Spleen (tissue), 11 donors: ENCODE data around the gene UBE2S. TPM values are rescaled to one million over a fixed set of nuclear protein-coding genes. Genes with fewer than 3 reads are reported as not detected.

Source experiments
- DNase-seq: peaks from one replicate; pipeline ENCODE4 v3.0.0-alpha.2; 2020
- H3K27ac ChIP-seq, 8 donors: fragments of 200-600 bp; sonication (generic) in 7 of 8; 1 replicate in 4 of 8; 2 replicates in 4 of 8; pipeline versions ENCODE4 v1.5.0 to v1.8.0; 2016 to 2021; ENCODE audit warnings: inconsistent platforms in 4 of 8, mild to moderate bottlenecking in 4 of 8, moderate library complexity in 1 of 8
- H3K27me3 ChIP-seq, 7 donors: fragments of 200-600 bp; sonication (generic) in 6 of 7; replicated peaks in 1 of 7; 1 replicate in 4 of 7; 2 replicates in 3 of 7; pipeline versions ENCODE4 v1.5.0 to v1.8.0; 2016 to 2021; ENCODE audit warnings: inconsistent platforms in 3 of 7, mild to moderate bottlenecking in 1 of 7
- H3K36me3 ChIP-seq, 6 donors: fragments of 200-600 bp; sonication (generic) in 5 of 6; 1 replicate in 4 of 6; 2 replicates in 2 of 6; pipeline versions ENCODE4 v1.5.0 to v1.8.0; 2016 to 2021; ENCODE audit warnings: inconsistent platforms in 2 of 6
- H3K4me1 ChIP-seq, 6 donors: fragments of 200-600 bp; sonication (generic) in 5 of 6; 1 replicate in 3 of 6; 2 replicates in 3 of 6; pipeline versions ENCODE4 v1.5.0 to v1.8.0; 2016 to 2021; ENCODE audit warnings: inconsistent platforms in 3 of 6
- H3K4me3 ChIP-seq, 8 donors: fragments of 200-600 bp; sonication (generic) in 7 of 8; 1 replicate in 4 of 8; 2 replicates in 4 of 8; pipeline versions ENCODE4 v1.5.0 to v1.8.0; 2016 to 2021; ENCODE audit warnings: inconsistent platforms in 4 of 8, mild to moderate bottlenecking in 4 of 8, moderate library complexity in 2 of 8
- H3K9me3 ChIP-seq, 8 donors: fragments of 200-600 bp; sonication (generic) in 7 of 8; 1 replicate in 4 of 8; 2 replicates in 4 of 8; pipeline versions ENCODE4 v1.5.0 to v1.8.0; 2016 to 2021; ENCODE audit warnings: inconsistent platforms in 4 of 8
- CTCF ChIP-seq, 11 experiments: fragments of 200-600 bp in 7 of 11; fragments of 450-650 bp in 4 of 11; sonication (generic) in 4 of 11; IDR thresholded peaks in 8 of 11; conservative IDR thresholded peaks in 3 of 11; 1 replicate in 7 of 11; 2 replicates in 4 of 11; pipeline versions ENCODE4 v1.4.0 to v1.8.0; 2016 to 2021; ENCODE audit warnings: antibody characterized with exemption in 11 of 11, inconsistent platforms in 4 of 11, mild to moderate bottlenecking in 1 of 11
- POLR2A ChIP-seq, 3 donors: fragments of 450-650 bp; IDR thresholded peaks; one replicate each; pipeline ENCODE4 v1.5.1; 2017; ENCODE audit warnings: antibody characterized with exemption in 3 of 3, mild to moderate bottlenecking in 1 of 3
- POLR2AphosphoS5 ChIP-seq, 3 donors: sonication (generic); formaldehyde crosslinking; IDR thresholded peaks; one replicate each; pipeline ENCODE4 v1.5.1; 2017; ENCODE audit warnings: antibody characterized with exemption in 3 of 3
- WGBS, 5 donors: extraction: QIAGEN DNeasy Blood & Tissue Kit in 3 of 5; methylation state at CpG; one replicate each; pipeline versions ENCODE4 v1.1.5 to v1.1.7; 2013 to 2018; 5-methylcytosine and 5-hydroxymethylcytosine counted together
- intact Hi-C: fragments of 100-400 bp; cut with DNase I; formaldehyde crosslinking; loops from one replicate; pipeline ENCODE4 v1.15.0; 2023; ENCODE audit warnings: low total_unique reads
- polyA plus RNA-seq, 3 donors: library from polyadenylated mRNA; stranded (reverse); fragments of 200-250 nt; gene quantifications; one replicate each; pipeline ENCODE4 v1.2.1, GENCODE V29; 2013
- total RNA-seq, 7 donors: library from RNA; depleted of rRNA in 3 of 7; stranded (reverse); fragments of >200 nt in 3 of 7; fragmentation: NEBNext Ultra II Directional in 4 of 7; extraction: Animal tissue kit (Norgen Biotek cat#: 25700) in 4 of 7; gene quantifications; one replicate each; pipeline versions ENCODE4 v1.1.0 to v1.2.1, GENCODE V29; 2016 to 2021
- donor health status: healthy with polysubstance abuse.
- donor health status: DM: no; HTN: no; CAD: no; lungs with moderate emphysema.
- donor health status: DM: no; HTN: no; CAD: no.
- donor health status: Bipolar disorder and iron deficiency.
- donor health status: healthy.
- donor health status: DM: no; HTN: no; CAD: no.
- donor health status: DM: yes; HTN: yes; CAD: no.

The UBE2S gene
- total and polyA plus RNA-seq, 10 donors: 4.9 to 40.8 (median 19.5) TPM

DNA sequence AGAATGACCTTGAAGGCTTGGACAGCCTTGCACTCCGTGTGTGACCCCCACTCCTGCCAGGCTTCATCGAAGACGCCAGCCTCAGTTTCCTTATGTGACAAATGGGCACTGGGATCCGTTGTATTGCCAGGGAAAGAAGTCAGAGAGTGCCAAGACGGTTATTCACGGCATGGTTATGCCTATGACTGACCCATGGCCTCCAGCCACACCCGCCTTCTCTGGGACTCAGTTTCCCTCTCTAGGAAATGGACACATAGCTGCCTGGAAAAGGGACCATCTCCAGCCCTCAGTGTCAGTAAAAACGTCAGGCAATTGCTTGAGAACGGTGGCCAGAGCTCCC, 915 bp upstream of the UBE2S start:
- TF ChIP-seq CTCF (IDR thresholded peaks at IDR 0.05 in 8 of 11, conservative IDR thresholded peaks at IDR 0.05 in 3 of 11) (no peak), POLR2A (IDR thresholded peaks at IDR 0.05) (no peak), POLR2AphosphoS5 (IDR thresholded peaks at IDR 0.05) (no peak)
- Histone ChIP-seq H3K4me3 (peak overlapping the region in 7 of 8 donors; percentile 63 to 93 (median 81)), H3K27ac (peak overlapping the region; percentile 93 to 99 (median 98)), H3K27me3 (no peaks in the 10 kb centered on the region), H3K36me3 (peaks cover 0 to 29% (median 11%) of the 10 kb centered on the region in 6 donors), H3K9me3 (peaks cover 0 to 11% (median 0%) of the 10 kb centered on the region in 8 donors), H3K4me1 (peaks cover 7 to 41% (median 25%) of the 10 kb centered on the region in 6 donors)
- WGBS, 5 donors: 68 to 80% (median 71%) methylated on average over 9 of the region's 9 CpGs
- peak; percentile 79 for DNase-seq
- intact Hi-C loops: no loop called here

- H3K9me3 ChIP-seq: peaks cover 0 to 11% (median 0%) of the 10 kb centered on the region in 8 donors
- peak overlapping the region; percentile 63 to 93 (median 82) for H3K4me3 ChIP-seq
- TF ChIP-seq POLR2A (IDR thresholded peaks at IDR 0.05) (no peak), CTCF (IDR thresholded peaks at IDR 0.05 in 8 of 11, conservative IDR thresholded peaks at IDR 0.05 in 3 of 11) (peak in 2 of 11 experiments; percentile 10 to 27), POLR2AphosphoS5 (IDR thresholded peaks at IDR 0.05) (peak; percentile 64 to 100 (median 87))
- peaks cover 7 to 46% (median 26%) of the 10 kb centered on the region in 6 donors for H3K4me1 ChIP-seq
- peak; percentile 99 for DNase-seq
- intact Hi-C loops: no loop called here
- H3K36me3 ChIP-seq: peaks cover 0 to 35% (median 16%) of the 10 kb centered on the region in 6 donors
- WGBS, 5 donors: 0 to 1% (median 0%) methylated on average over 59 to 72 of the region's 72 CpGs
- H3K27ac ChIP-seq: peak overlapping the region; percentile 93 to 99 (median 98)
- no peaks in the 10 kb centered on the region for H3K27me3 ChIP-seq
These were observed 378 bp upstream of the UBE2S start for GRCh38 chr19:55407800-55408532.

GRCh38 chr19:55406826-55407549, 600 bp downstream of the UBE2S start:
- WGBS, 5 donors: 8 to 13% (median 11%) methylated on average over 23 to 35 of the region's 35 CpGs
- peak overlapping the region; percentile 63 to 93 (median 82) for H3K4me3 ChIP-seq
- H3K4me1 ChIP-seq: peaks cover 7 to 53% (median 26%) of the 10 kb centered on the region in 6 donors
- no peaks in the 10 kb centered on the region for H3K27me3 ChIP-seq
- peak overlapping the region; percentile 93 to 99 (median 98) for H3K27ac ChIP-seq
- DNase-seq: no peak
- peaks cover 0 to 11% (median 0%) of the 10 kb centered on the region in 8 donors for H3K9me3 ChIP-seq
- TF ChIP-seq CTCF (IDR thresholded peaks at IDR 0.05 in 8 of 11, conservative IDR thresholded peaks at IDR 0.05 in 3 of 11) (no peak), POLR2AphosphoS5 (IDR thresholded peaks at IDR 0.05) (no peak), POLR2A (IDR thresholded peaks at IDR 0.05) (no peak)
- intact Hi-C loops: no loop called here
- peaks cover 0 to 44% (median 25%) of the 10 kb centered on the region in 6 donors for H3K36me3 ChIP-seq
